Measurements from ENCODE around the gene ITPRIP. TPM values are rescaled to one million over a fixed set of nuclear protein-coding genes. Genes with fewer than 3 reads are reported as not detected.

Gene ITPRIP, protein sequence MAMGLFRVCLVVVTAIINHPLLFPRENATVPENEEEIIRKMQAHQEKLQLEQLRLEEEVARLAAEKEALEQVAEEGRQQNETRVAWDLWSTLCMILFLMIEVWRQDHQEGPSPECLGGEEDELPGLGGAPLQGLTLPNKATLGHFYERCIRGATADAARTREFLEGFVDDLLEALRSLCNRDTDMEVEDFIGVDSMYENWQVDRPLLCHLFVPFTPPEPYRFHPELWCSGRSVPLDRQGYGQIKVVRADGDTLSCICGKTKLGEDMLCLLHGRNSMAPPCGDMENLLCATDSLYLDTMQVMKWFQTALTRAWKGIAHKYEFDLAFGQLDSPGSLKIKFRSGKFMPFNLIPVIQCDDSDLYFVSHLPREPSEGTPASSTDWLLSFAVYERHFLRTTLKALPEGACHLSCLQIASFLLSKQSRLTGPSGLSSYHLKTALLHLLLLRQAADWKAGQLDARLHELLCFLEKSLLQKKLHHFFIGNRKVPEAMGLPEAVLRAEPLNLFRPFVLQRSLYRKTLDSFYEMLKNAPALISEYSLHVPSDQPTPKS
- polyA plus RNA-seq (ENCODE audit: insufficient read length in 12 of 12): 10 to 100 TPM in 2 of 12 donors, 1 to 10 TPM in 9, not detected in 1; 6.1 to 16.0 (median 7.8) TPM
- long read RNA-seq, donor 1, full-length matches to known transcripts: 5 of 5 reads
- long read RNA-seq, donor 1, partial matches to known transcripts: 0 of 5 reads
- long read RNA-seq, donor 1, other reads (novel, unspliced or antisense): 0 of 5 reads
- long read RNA-seq, donor 2, full-length matches to known transcripts: 2 of 2 reads
- long read RNA-seq, donor 2, partial matches to known transcripts: 0 of 2 reads
- long read RNA-seq, donor 2, other reads (novel, unspliced or antisense): 0 of 2 reads
- long read RNA-seq, donor 3, full-length matches to known transcripts: 1 of 1 reads
- long read RNA-seq, donor 3, partial matches to known transcripts: 0 of 1 reads
- long read RNA-seq, donor 3, other reads (novel, unspliced or antisense): 0 of 1 reads
- long read RNA-seq, donor 4: 0 reads
- long read RNA-seq, donor 5: 0 reads
- long read RNA-seq, donor 6, full-length matches to known transcripts: 1 of 1 reads
- long read RNA-seq, donor 6, partial matches to known transcripts: 0 of 1 reads
- long read RNA-seq, donor 6, other reads (novel, unspliced or antisense): 0 of 1 reads
- long read RNA-seq, donor 7, full-length matches to known transcripts: 2 of 2 reads
- long read RNA-seq, donor 7, partial matches to known transcripts: 0 of 2 reads
- long read RNA-seq, donor 7, other reads (novel, unspliced or antisense): 0 of 2 reads
- long read RNA-seq, donor 8, full-length matches to known transcripts: 4 of 4 reads
- long read RNA-seq, donor 8, partial matches to known transcripts: 0 of 4 reads
- long read RNA-seq, donor 8, other reads (novel, unspliced or antisense): 0 of 4 reads
- long read RNA-seq, donor 9, full-length matches to known transcripts: 4 of 4 reads
- long read RNA-seq, donor 9, partial matches to known transcripts: 0 of 4 reads
- long read RNA-seq, donor 9, other reads (novel, unspliced or antisense): 0 of 4 reads
- long read RNA-seq, donor 10, full-length matches to known transcripts: 5 of 5 reads
- long read RNA-seq, donor 10, partial matches to known transcripts: 0 of 5 reads
- long read RNA-seq, donor 10, other reads (novel, unspliced or antisense): 0 of 5 reads
- long read RNA-seq, donor 11, full-length matches to known transcripts: 2 of 2 reads
- long read RNA-seq, donor 11, partial matches to known transcripts: 0 of 2 reads
- long read RNA-seq, donor 11, other reads (novel, unspliced or antisense): 0 of 2 reads

- peak; percentile 84 for DNase-seq
Measured at GRCh38 chr10:104337985-104338735, at the start of gene ITPRIP. ITPRIP (minus strand) TSS chr10:104338465; CDS start chr10:104316051, 22,414 bp downstream.

DNA sequence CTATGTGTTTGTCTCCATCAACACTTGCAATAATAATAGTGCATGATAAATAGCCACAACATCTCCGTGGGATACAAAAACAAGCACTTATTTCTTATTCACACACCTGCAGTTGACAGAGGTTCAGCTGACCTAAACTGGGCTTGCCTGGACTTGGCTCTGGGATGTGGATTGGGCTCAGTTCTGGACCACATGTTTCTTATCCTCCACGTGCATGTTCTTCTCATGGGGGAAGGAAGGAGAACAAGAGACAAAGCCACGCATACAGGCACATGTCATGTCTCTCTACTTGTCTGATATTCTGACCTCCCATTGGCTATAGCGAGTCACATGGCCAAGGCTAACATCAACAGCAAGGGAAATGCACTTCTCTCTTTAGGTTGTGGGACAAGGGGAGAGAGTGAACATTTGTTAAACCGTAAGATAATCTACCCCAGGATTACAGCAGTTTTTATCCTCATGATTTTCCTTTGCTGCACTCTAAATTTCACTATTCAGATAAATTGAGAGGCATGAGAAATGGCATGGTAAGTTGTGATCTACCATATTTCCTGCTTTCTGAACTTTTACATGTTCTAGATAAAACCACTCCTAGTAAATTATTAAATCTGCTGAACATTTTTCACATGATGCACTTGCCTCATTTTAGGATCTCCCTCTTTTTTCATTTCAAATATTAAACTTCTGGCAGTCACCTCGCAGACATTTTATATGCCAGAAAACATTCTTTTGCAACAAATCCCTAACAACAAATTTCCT is 49.0 kb upstream of the ITPRIP start:
- no peak for DNase-seq

DNA sequence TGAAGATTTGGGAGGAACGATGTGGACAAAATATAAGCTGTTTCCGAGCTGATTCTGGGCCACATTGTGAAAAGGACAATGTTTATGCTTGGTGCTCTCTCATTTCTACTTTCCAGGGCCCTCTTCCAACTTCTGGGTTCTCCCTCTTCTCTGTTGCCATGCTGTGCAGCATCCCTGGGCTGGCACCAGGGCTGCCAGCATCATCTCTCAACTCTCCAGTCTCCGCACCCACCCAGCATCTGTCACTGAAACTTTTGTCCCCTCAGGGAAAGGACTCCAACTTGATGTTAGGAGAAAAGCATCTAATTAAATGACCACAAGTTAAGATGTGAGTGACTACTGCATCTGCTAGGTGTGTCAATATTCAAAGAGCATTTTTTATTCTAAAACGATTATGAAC is 42.1 kb upstream of the ITPRIP start:
- no peak for DNase-seq

- DNase-seq: no peak
Measured at GRCh38 chr10:104376784-104377300, 38.6 kb upstream of the ITPRIP start.

DNA sequence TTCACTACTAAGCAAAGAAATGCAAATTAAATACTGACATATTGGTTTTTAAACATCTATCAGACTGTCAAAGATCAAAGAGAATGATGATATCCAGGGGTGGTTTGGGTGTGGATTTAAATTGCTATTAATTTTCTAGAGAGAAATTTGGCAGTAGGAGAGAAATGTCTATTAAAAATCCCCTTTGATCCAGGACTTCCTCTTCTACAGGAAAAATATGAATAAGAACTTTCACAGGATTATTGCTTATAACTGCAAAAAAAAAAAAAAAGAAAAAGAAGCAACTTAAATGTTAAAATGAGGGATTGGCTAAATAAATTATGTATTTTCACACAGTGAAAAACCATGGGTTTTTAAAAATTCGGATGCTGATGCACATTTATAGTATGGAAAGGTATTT is 36.3 kb upstream of the ITPRIP start:
- DNase-seq: no peak

- no peak for DNase-seq
Measured at GRCh38 chr10:104371753-104372152, 33.5 kb upstream of the ITPRIP start.

GRCh38 chr10:104368381-104368780 is 30.1 kb upstream of the ITPRIP start:
- DNase-seq: no peak

DNA sequence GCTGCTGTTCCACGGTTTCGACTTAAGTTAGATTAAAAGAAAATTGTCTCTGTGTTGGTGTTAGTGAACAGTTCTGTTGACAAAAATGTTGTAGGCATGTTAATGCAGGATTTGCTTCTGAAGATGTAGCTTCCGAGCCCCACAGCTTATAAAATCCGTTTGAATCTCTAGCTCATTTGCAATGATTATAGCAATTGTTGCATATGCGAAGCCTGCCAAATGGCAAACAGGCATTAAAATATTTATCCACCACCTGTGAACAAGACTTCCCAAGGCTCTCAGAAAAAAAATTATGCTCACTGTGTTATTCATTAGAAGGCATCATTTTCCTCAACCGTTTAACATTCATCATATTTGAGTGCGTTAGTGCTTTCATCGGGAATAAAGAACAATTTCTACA is 29.6 kb upstream of the ITPRIP start:
- no peak for DNase-seq

DNA sequence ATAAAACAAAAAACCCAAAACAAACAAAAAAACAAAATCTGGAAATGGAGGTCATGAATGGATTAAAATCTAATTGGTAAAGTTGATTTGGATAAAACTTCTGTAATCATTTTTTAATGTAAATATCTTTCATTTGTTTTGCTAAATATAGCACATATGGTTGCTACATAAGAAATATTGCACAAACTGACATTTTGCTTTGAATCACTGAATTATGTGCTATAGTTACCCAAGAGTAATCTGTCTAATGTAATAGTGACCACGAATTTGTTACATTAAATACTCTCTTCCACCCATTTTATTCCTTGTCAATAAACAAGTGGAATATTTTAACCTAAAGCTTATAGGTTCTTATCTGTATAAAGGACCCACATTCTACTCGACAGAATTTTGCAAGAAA is 21.5 kb upstream of the ITPRIP start:
- DNase-seq: no peak

- peak; percentile 76 for DNase-seq
Measured at GRCh38 chr10:104353325-104354048, 15.2 kb upstream of the ITPRIP start, which contains the start of gene CFAP58. CFAP58 (plus strand) TSS chr10:104353833; CDS start chr10:104353898, 65 bp downstream.

- no peak for DNase-seq
Measured at GRCh38 chr10:104351919-104352318, 13.7 kb upstream of the ITPRIP start.

- DNase-seq: no peak
Measured at GRCh38 chr10:104351061-104351702, 12.9 kb upstream of the ITPRIP start.

- no peak for DNase-seq
Measured at GRCh38 chr10:104350127-104350635, 11.9 kb upstream of the ITPRIP start.

DNA sequence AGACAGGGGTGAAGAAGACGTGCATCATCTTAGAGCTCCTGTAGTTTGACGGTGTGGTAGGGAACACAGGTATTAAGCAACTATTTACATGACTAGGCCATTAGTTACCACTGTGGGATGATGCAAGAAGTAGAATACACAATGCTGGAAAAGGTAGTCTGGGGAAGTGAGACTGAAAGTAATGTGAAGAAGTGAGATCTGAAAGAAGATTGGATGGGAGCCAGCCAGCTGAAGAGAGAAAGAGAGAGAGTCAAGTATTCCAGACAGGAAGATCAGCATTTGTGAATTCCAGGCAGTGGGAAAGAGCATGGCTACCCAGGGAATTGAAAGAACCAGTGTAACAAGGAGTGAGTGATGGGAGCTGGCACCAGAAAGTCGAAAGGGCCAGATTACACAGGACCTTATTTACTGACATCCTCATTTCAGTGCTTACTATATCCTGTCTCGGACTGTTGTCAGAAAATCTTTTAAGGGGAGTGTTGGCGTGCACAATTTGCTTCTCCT is 11.4 kb upstream of the ITPRIP start:
- no peak for DNase-seq

DNA sequence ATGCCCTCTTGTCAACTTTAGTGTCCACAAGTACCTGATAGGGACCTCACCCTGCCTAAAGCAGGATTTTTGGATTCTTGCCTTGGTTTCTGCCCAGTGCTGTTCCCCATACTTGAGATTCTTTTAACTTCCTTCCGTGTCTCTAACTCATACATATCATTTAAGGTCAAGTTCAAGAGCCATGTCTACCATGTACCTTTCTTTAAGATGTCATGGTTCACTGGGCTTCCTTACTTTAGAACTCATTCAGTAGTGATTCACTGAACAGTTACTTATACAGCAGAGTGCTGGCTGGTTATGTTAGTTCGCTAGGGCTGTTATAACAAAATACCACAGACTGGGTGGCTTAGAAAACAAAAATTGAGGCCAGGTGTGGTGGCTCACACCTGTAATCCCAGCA is 10.3 kb upstream of the ITPRIP start:
- no peak for DNase-seq

DNA sequence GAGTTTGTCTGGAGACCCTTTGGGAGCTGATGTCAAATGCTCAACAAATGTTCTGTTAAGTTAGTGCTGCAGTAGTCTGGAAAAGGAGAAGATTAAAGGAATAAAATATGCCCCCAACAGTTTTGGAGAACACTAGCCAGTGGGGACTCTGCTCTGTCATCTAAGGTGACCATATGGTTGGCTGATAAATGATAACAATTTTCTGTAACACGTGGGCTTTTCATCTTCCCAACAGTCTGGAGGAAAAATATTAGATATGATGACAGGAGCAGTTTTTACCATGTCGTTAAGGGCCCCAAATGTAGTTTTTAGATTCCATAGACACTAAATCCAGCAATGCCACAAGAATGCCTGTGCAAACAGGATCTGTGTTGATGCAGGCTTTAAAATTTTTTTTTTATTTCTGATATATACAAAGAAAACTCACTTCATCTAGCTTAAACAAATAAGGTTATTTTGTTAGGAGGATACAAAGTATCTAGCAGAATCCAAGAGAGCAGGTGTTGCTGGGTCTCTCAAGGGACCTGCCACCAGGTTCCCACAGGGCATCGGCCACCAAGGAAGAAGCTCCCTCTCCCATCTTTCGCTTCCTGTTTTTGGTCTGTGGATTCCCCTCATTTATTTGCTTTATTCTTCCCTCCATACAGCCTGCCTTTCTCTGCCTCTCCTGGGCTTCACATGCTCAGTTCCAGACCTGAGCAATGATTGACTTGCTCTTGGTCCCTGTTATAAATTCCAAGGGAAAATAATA is 9.2 kb upstream of the ITPRIP start:
- no peak for DNase-seq

Measured in muscle of arm (tissue), 14 donors.